ENCODE measurements around the gene LSM7.

The LSM7 gene

DNA sequence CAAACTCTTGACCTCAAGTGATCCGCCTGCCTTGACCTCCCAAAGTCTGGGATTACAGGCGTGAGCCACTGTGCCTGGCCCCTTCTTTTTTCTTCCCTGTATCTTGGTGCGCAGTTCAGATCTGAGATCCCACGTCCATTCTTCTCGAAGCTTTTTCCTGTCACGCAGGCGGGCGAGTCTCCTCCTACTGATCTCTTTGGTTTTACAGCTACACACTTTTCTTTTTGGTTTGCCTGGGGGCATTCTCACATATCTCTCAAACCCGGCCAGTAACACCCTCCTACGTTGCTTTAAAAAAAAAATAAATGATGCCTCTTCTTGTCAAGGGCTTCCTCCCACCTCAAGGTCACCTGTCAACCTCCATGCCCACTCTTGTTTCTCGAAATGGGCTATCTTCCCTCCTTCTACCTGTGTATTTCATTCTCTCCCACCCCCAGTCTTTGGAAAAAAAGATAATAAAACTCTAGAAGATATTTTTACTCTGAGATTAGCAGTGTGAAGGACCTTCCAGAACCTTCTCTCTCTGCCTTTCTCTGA lies 43.8 kb upstream of the LSM7 start:
- Histone ChIP-seq H3K27me3 (ENCODE audit: insufficient read depth, poor library complexity, severe bottlenecking) (no peaks in the 10 kb centered on the region), H3K4me3 (replicated peaks; ENCODE audit: insufficient read depth, low read length) (no peak overlapping the region), H3K27ac (replicated peaks) (no peak overlapping the region)
- DNase-seq (ENCODE audit: low read depth in 1 of 2, low spot score in 1 of 2) = no peak
- TF ChIP-seq POLR2AphosphoS5 (IDR thresholded peaks at IDR 0.05; ENCODE audit: low read depth) = no peak

DNA sequence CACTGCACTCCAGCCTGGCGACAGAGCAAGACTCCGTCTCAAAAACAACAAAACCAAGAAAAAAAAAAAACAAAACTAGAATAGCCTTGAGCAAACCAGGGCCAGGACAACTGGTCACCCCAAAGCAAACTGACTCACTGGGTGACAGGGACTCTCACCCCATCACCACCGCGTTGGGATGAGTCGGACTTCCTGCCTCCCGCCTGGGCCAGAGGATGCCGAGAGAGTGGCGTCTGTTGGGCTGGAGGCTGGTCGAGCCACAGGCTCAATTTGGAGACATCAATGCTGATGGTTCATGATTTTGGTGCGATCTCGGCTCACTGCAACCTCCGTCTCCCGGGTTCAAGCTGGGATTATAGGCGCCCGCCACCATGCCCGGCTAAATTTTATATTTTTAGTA lies 43.3 kb upstream of the LSM7 start:
- TF ChIP-seq, protein P1, sequence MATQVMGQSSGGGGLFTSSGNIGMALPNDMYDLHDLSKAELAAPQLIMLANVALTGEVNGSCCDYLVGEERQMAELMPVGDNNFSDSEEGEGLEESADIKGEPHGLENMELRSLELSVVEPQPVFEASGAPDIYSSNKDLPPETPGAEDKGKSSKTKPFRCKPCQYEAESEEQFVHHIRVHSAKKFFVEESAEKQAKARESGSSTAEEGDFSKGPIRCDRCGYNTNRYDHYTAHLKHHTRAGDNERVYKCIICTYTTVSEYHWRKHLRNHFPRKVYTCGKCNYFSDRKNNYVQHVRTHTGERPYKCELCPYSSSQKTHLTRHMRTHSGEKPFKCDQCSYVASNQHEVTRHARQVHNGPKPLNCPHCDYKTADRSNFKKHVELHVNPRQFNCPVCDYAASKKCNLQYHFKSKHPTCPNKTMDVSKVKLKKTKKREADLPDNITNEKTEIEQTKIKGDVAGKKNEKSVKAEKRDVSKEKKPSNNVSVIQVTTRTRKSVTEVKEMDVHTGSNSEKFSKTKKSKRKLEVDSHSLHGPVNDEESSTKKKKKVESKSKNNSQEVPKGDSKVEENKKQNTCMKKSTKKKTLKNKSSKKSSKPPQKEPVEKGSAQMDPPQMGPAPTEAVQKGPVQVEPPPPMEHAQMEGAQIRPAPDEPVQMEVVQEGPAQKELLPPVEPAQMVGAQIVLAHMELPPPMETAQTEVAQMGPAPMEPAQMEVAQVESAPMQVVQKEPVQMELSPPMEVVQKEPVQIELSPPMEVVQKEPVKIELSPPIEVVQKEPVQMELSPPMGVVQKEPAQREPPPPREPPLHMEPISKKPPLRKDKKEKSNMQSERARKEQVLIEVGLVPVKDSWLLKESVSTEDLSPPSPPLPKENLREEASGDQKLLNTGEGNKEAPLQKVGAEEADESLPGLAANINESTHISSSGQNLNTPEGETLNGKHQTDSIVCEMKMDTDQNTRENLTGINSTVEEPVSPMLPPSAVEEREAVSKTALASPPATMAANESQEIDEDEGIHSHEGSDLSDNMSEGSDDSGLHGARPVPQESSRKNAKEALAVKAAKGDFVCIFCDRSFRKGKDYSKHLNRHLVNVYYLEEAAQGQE (IDR thresholded peaks at IDR 0.05; ENCODE audit: insufficient replicate concordance, low read depth) = no peak
- TF ChIP-seq GABPA (IDR thresholded peaks at IDR 0.05; ENCODE audit: low read depth) = no peak
- TF ChIP-seq, protein P2, sequence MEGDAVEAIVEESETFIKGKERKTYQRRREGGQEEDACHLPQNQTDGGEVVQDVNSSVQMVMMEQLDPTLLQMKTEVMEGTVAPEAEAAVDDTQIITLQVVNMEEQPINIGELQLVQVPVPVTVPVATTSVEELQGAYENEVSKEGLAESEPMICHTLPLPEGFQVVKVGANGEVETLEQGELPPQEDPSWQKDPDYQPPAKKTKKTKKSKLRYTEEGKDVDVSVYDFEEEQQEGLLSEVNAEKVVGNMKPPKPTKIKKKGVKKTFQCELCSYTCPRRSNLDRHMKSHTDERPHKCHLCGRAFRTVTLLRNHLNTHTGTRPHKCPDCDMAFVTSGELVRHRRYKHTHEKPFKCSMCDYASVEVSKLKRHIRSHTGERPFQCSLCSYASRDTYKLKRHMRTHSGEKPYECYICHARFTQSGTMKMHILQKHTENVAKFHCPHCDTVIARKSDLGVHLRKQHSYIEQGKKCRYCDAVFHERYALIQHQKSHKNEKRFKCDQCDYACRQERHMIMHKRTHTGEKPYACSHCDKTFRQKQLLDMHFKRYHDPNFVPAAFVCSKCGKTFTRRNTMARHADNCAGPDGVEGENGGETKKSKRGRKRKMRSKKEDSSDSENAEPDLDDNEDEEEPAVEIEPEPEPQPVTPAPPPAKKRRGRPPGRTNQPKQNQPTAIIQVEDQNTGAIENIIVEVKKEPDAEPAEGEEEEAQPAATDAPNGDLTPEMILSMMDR (IDR thresholded peaks at IDR 0.05; ENCODE audit: insufficient read depth, low read length) = no peak
- no peak for TF ChIP-seq POLR2AphosphoS5 (IDR thresholded peaks at IDR 0.05; ENCODE audit: low read depth)
- TF ChIP-seq SPI1 (IDR thresholded peaks at IDR 0.05; ENCODE audit: borderline replicate concordance, low read depth) = no peak
- no peaks in the 10 kb centered on the region for H3K27me3 ChIP-seq (ENCODE audit: insufficient read depth, poor library complexity, severe bottlenecking)
- DNase-seq (ENCODE audit: low read depth in 1 of 2, low spot score in 1 of 2) = no peak
- H3K27ac ChIP-seq (replicated peaks) = no peak overlapping the region
- H3K4me3 ChIP-seq (replicated peaks; ENCODE audit: insufficient read depth, low read length) = no peak overlapping the region

DNA sequence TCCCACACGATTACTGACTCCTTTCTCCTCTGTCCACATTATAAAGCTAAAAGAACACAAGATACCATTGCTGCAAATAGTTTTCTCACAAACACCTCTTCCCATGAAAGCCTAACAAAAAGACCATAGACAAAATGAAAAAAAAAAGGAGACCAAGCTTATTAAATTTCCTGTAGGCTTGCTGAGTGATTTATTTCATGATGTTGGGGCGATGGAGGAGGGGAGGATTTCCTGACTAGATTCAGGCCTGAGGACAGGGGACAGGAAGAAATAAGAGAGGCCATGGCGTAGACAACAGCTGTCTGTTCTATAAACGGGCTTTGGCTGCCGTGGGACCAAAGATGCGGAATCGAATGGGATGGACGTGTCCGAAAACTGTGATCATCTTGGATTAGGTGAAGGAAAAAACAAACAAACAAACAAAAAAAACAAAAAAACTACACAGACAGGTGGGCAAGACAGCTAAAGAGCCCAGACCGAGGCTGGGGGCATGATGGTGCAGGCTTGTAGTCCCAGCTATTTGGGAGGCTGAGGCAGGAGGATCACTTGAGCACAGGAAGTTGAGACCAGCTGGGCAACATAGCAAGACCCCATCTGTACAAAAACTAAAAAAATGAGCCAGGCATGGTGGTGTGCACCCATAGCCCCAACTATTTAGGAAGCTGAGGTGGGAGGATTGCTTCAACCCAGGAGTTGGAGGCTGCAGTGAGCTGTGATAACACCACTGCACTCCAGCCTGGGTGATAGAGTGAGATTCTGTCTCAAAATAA lies 37.0 kb upstream of the LSM7 start:
- no peak for DNase-seq (ENCODE audit: low read depth in 1 of 2, low spot score in 1 of 2)
- TF ChIP-seq SPI1 (IDR thresholded peaks at IDR 0.05; ENCODE audit: borderline replicate concordance, low read depth) (no peak), POLR2AphosphoS5 (IDR thresholded peaks at IDR 0.05; ENCODE audit: low read depth) (no peak), GABPA (IDR thresholded peaks at IDR 0.05; ENCODE audit: low read depth) (no peak)
- TF ChIP-seq, protein P1 (IDR thresholded peaks at IDR 0.05; ENCODE audit: insufficient replicate concordance, low read depth) = no peak
- TF ChIP-seq, protein P2 (IDR thresholded peaks at IDR 0.05; ENCODE audit: insufficient read depth, low read length) = no peak
- H3K27me3 ChIP-seq (ENCODE audit: insufficient read depth, poor library complexity, severe bottlenecking) = peaks cover 10% of the 10 kb centered on the region

DNA sequence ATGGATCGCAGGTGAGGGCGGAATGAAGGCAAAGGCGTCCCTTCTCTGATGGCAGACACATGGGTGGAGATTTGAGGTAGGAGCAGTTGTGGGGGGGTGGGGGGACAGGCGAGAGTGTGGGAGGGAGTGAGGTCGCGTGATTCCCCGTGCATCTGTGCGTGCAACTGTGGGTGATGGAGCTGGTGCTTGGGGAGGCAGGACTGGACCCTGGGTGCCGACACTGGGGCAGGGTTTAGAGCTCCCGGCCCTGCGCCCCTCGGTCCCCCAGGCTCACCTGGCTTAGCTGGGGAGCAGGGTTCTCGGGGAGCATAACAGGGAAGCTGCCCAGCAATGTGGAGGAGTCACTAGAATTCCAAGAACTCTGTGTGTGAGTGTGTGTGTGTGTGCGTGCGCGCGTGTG lies 35.0 kb upstream of the LSM7 start:
- H3K27me3 ChIP-seq (ENCODE audit: insufficient read depth, poor library complexity, severe bottlenecking) = peaks cover 22% of the 10 kb centered on the region
- TF ChIP-seq GABPA (IDR thresholded peaks at IDR 0.05; ENCODE audit: low read depth) (no peak), SPI1 (IDR thresholded peaks at IDR 0.05; ENCODE audit: borderline replicate concordance, low read depth) (no peak), POLR2AphosphoS5 (IDR thresholded peaks at IDR 0.05; ENCODE audit: low read depth) (no peak)
- TF ChIP-seq, protein P2 (IDR thresholded peaks at IDR 0.05; ENCODE audit: insufficient read depth, low read length) = no peak
- TF ChIP-seq, protein P1 (IDR thresholded peaks at IDR 0.05; ENCODE audit: insufficient replicate concordance, low read depth) = no peak

More for the DNA sequence above, 37.0 kb upstream of the LSM7 start:
- Histone ChIP-seq H3K4me3 (replicated peaks; ENCODE audit: insufficient read depth, low read length) (no peak overlapping the region), H3K27ac (replicated peaks) (no peak overlapping the region)

More for the DNA sequence above, 35.0 kb upstream of the LSM7 start:
- no peak for DNase-seq (ENCODE audit: low read depth in 1 of 2, low spot score in 1 of 2)
- H3K4me3 ChIP-seq (replicated peaks; ENCODE audit: insufficient read depth, low read length) = no peak overlapping the region
- H3K27ac ChIP-seq (replicated peaks) = no peak overlapping the region

Measured in HL-60 (cell line).